Measurements from ENCODE around the gene ETV6. TPM values are rescaled to one million over a fixed set of nuclear protein-coding genes. Genes with fewer than 3 reads are reported as not detected.

Gene ETV6
- total and polyA plus RNA-seq, 9 of the 15 experiments (the other 6 are each of a cell fraction or from before 2014, with no cell fraction given), result 0.81 to 12.7 (median 4.1) TPM

- TF ChIP-seq NR2C2 (CRISPR knock-in tag; IDR thresholded peaks at IDR 0.05) (no peak), NR2C2 (tag; IDR thresholded peaks at IDR 0.05) (no peak), ETV6 (IDR thresholded peaks at IDR 0.05; ENCODE audit: borderline replicate concordance in 1 of 2, low read depth in 2 of 2, low read length in 1 of 2) (no peak), ETV6 (CRISPR knock-in tag; IDR thresholded peaks at IDR 0.05; ENCODE audit: borderline replicate concordance) (no peak), POU5F1 (IDR thresholded peaks at IDR 0.05; ENCODE audit: borderline replicate concordance, low read depth, low read length, partially characterized antibody) (no peak), SMARCE1 (IDR thresholded peaks at IDR 0.05) (no peak), CSDE1 (IDR thresholded peaks at IDR 0.05) (no peak), THRB (CRISPR knock-in tag; conservative IDR thresholded peaks at IDR 0.05) (no peak), RBFOX2 (IDR thresholded peaks at IDR 0.05; ENCODE audit: low read depth, low read length) (no peak), ZNF609 (CRISPR knock-in tag; IDR thresholded peaks at IDR 0.05; ENCODE audit: borderline replicate concordance) (no peak)
- H3K9me1 ChIP-seq (ENCODE audit: control insufficient read depth, insufficient read depth, low read length), result no peaks in the 10 kb centered on the region
- no peaks in the 10 kb centered on the region for H3K4me1 ChIP-seq (replicated peaks in 1 of 2; ENCODE audit: control insufficient read depth in 2 of 2, insufficient read depth in 2 of 2, low read length in 2 of 2)
- H3K27me3 ChIP-seq (ENCODE audit: control insufficient read depth in 2 of 2, insufficient read depth in 2 of 2, low read length in 2 of 2), result no peaks in the 10 kb centered on the region
- in situ Hi-C loops (cut with MboI), result no loop called here
- no peaks in the 10 kb centered on the region for H3K36me3 ChIP-seq (ENCODE audit: control insufficient read depth, insufficient read depth, low read length)
- ChIA-PET POLR2A (interaction anchor here (0.6 to 1.1 kb wide), 2 partner anchors 11 to 15 kb away, joined by 3 read pairs; no protein-coding TSS in a partner anchor), CTCF (ENCODE audit: low intra/inter-chr PET ratio) (no interaction called here)
- FAIRE-seq, result no peak
- no peak overlapping the region for H3K9ac ChIP-seq (ENCODE audit: insufficient read depth in 1 of 2, low read depth in 2 of 2, low read length in 2 of 2)
- no peak for DNase-seq (ENCODE audit: extremely low read depth in 1 of 4, low spot score in 3 of 4)
- intact Hi-C loops (cut with micrococcal nuclease), result no loop called here
- H3K27ac ChIP-seq (ENCODE audit: extremely low read depth, low read depth, low read length), result no peak overlapping the region
- no peak overlapping the region for H3K4me3 ChIP-seq
- H2AFZ ChIP-seq (ENCODE audit: low read depth, low read length), result no peak overlapping the region
- no peak overlapping the region for H3K4me2 ChIP-seq (ENCODE audit: insufficient read depth, low read length)
- H4K20me1 ChIP-seq (replicated peaks; ENCODE audit: control insufficient read depth, insufficient read depth, low read length), result no peaks in the 10 kb centered on the region
- no peaks in the 10 kb centered on the region for H3K9me3 ChIP-seq (replicated peaks; ENCODE audit: control insufficient read depth, insufficient read depth, low read depth, low read length)
- no peaks in the 10 kb centered on the region for H3K79me2 ChIP-seq (ENCODE audit: control insufficient read depth, insufficient read depth, low read length)
- no peak for ATAC-seq
- WGBS (ENCODE audit: insufficient coverage, low coverage, missing lambda C conversion rate), result 12% methylated on average over 5 of the region's 5 CpGs
- BruUV-seq (replicated peaks), result no TSS peak
These were observed 19.3 kb upstream of the ETV6 start for GRCh38 chr12:11630046-11630706.
